GM18907 (cell line): Measurements from ENCODE around the gene COL13A1.

ENCODE experiments used
- ATAC-seq: cut with Tn5 transposase; IDR thresholded peaks from one replicate; pipeline ENCODE4 v1.9.1; 2021; ENCODE audit warnings: mild to moderate bottlenecking, moderate library complexity; ENCODE audit not compliant: unreplicated experiment

The COL13A1 gene

GRCh38 chr10:69865450-69865849 lies 63.7 kb downstream of the COL13A1 start:
- no peak for ATAC-seq

GRCh38 chr10:69866246-69866687 lies 64.6 kb downstream of the COL13A1 start:
- ATAC-seq, result no peak

GRCh38 chr10:69866688-69867461 lies 65.2 kb downstream of the COL13A1 start:
- ATAC-seq, result no peak

- ATAC-seq, result no peak
Observed at GRCh38 chr10:69867699-69868558, 66.2 kb downstream of the COL13A1 start.

- ATAC-seq, result no peak
Observed at GRCh38 chr10:69868821-69869220, 67.1 kb downstream of the COL13A1 start.

- ATAC-seq, result no peak
Observed at GRCh38 chr10:69869291-69869961, 67.7 kb downstream of the COL13A1 start.

GRCh38 chr10:69870591-69870990 lies 68.9 kb downstream of the COL13A1 start:
- no peak for ATAC-seq

GRCh38 chr10:69871074-69871473 lies 69.4 kb downstream of the COL13A1 start:
- ATAC-seq, result no peak

- ATAC-seq, result no peak
Observed at GRCh38 chr10:69872323-69872722, 70.6 kb downstream of the COL13A1 start.

GRCh38 chr10:69873135-69873639 lies 71.5 kb downstream of the COL13A1 start:
- no peak for ATAC-seq

- no peak for ATAC-seq
Observed at GRCh38 chr10:69874449-69874848, 72.7 kb downstream of the COL13A1 start.

GRCh38 chr10:69875856-69876255 lies 74.2 kb downstream of the COL13A1 start:
- ATAC-seq, result no peak

- ATAC-seq, result no peak
Observed at GRCh38 chr10:69876286-69876685, 74.6 kb downstream of the COL13A1 start.

GRCh38 chr10:69876931-69877330 lies 75.2 kb downstream of the COL13A1 start:
- ATAC-seq, result no peak

GRCh38 chr10:69878038-69878437 lies 76.3 kb downstream of the COL13A1 start:
- ATAC-seq, result no peak

- ATAC-seq, result no peak
Observed at GRCh38 chr10:69878951-69879350, 77.2 kb downstream of the COL13A1 start.

GRCh38 chr10:69879634-69880257 lies 78.0 kb downstream of the COL13A1 start:
- no peak for ATAC-seq

- ATAC-seq, result no peak
Observed at GRCh38 chr10:69880301-69881081, 78.8 kb downstream of the COL13A1 start.

- no peak for ATAC-seq
Observed at GRCh38 chr10:69881202-69881601, 79.5 kb downstream of the COL13A1 start.
